HG03139 (cell line): ENCODE results near the gene JUND.
"Not testable (repeated sequence)": the region's sequence is repeated elsewhere in the genome, so short reads cannot be mapped to it uniquely, and the experiment has no call there.

ENCODE experiments used
- ATAC-seq: cut with Tn5 transposase; IDR thresholded peaks from one replicate; pipeline ENCODE4 v1.9.1; 2021; ENCODE audit not compliant: unreplicated experiment

The JUND gene

DNA sequence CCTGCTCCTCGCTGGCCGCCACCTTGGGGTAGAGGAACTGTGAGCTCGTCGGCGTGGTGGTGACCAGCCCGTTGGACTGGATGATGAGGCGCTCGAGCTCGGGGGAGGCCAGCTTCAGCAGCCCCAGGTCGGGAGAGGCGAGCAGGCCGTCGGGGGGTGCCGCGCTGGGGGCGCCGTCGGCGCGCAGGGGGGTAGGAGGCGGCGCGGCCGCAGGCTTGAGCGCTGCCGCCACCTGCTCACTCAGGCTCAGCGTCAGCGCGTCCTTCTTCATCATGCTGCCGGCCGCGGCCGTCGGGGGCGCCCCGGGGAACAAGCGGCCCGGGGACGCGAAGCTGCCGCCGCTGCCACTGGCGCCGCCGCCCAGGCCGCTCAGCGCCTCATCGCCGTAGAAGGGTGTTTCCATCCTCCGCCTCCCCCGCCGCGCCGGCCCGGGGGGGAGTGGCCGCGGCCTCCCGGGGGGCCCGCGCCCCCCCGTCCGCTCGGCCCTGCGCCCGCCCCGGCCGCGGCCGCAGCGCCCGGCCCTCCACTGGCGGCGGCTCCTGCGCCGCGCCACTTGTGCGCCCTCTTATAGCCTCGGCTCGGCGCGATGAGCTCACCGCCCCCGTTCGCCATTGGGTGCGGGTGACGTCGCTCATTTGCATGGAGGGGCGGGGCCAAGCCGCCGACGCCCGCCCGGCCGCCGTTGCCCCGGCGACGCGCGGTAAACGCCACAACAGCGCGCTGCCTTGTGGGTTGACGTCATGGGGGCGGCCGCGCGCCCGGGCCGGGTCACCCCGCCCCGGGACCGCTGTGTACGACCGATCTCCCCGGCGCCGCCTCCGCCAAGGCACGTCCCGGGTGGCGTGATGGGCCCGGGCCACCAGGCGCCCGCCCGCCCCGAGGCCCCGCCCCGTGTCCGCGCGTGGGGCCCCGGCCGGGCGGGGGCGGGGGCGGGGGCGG lies at the start of gene JUND:
TSS of gene JUND (minus strand) at position 541 of the 939 bp plus-strand sequence. CDS start at position 403, 138 bp downstream.
- peak; percentile 51 for ATAC-seq

DNA sequence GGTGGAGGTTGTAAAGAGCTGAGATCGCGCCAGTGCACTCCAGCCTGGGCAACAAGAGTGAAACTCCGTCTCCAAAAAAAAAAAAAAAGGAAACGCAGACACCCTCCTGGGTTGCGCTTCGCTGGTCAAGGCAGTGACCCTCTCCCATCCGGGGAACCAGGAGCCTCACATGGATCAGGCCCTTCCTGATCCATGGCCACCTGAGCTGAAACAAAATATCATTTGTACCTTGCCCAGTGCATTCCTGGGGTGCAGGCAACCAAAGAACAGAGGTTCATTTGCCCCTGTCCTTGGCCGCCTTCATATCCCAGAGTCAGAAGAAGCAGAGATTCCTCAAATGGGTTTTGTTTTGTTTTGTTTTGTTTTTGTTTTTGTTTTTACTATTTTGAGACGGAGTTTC lies 49.4 kb upstream of the JUND start:
- ATAC-seq = no peak

DNA sequence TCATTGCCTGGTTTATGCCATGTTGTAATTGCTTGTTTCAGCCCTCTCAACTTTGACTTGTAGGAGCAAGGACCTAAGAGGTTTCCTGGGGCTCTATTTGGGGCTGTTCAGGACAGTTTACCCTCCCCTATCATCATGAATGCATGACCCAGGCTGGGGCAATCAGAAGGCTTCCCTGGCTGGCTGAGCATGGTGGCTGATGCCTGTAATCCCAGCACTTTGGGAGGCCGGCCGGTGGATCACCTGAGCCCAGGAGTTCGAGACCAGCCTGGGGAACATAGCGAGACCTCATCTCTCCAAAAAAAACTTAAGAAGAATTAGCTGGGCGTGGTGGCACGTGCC lies 47.6 kb upstream of the JUND start:
- no peak for ATAC-seq

DNA sequence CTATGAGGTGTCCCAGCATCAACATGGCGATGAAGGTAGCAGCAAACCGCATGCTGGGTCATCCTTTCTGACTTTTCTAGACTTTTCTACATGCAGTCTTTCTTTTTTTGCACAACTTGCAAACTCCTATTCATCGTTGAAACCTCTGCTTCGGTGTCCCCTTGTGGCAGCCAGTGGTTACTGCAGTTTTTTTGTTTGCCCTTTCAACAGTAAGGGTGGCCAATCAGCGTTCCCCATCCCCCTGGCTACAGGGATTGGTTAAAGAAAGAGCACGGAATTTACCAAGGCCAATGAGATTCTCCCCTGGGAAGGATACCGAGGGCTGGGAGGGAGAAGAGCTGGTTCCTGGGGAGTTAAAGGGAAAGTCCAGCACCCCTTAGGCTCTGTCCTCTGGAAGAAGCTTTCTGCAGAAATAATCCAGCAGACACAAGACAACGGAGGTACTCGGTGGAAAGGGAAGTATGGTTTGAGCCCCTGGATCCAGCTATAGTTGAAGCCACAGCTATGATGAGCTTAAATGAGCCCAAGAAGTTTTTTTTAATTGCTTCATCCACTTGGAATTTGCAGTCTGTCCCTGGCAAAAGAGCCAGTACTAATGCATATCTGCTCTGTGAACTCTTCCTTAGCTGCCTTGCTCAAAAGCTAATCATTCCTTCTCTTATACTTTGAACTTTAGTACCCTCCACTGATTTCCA lies 47.1 kb upstream of the JUND start:
- ATAC-seq = peak; percentile 91

DNA sequence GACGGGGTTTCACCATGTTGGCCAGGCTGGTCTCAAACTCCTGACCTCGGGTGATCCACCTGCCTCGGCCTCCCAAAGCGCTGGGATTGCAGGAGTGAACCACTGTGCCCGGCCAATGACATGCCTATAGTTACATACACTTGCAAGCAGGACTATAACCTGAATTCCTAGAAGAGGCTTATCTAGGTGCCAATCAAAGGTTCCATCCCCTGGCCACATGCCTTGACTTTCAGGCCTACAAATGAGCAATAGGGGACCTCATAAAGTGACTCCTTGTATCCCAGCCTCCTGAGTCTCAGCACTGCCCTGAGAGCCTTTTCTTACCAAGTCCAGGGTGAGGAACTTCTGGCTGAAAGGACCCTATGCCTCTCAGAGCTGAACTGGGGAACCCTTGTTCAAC lies 45.4 kb upstream of the JUND start:
- ATAC-seq = no peak

DNA sequence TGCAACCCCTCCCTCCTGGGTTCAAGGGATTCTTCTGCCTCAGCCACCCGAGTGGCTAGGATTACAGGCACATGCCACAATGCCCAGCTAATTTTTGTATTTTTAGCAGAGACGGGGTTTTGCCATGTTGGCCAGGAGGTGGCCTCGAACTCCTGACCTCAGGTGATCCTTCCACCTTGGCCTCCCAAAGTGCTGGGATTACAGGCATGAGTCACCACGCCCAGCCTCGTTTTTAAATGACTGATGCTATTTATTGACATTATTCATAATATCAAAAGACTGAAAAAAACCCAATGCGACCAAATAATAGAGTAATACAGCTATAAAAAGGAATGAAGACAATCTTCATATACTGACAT lies 42.9 kb upstream of the JUND start:
- ATAC-seq = not testable (repeated sequence)

DNA sequence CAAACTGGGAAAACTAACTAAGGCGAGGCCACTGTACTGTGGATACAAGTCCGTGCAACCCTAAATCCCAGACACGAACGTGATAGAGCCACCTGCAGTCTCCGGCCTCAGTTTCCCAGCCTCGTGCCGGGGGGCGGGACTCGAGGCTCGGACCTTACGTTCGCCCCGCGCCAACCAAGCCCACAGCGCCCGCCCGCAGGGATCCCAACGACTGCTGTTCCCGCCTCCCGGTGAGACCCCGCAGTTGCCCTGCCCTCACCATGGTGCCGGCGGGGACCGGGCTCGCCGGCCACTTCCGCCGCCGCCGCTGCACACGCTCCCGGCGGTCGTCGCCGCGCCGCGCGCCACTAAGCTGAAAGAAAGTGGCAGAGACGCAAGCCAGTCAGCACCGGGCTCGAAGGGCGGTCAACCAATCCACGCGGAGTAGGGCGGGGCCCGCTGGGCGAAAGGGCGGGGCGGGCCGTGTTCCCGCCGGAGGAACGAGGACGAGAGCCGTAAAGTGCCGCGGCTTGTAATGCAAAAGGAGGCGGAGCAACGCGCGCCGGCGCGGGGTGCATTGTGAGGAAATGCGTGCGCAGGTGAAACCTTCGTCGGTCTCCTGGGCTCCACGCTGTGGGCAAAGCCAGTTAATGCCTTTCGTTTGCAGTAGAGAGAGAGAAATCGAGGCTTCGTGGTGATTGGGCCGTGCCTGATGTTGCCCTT lies 41.5 kb upstream of the JUND start, which contains the start of gene LSM4:
TSS of gene LSM4 (minus strand) at position 318 of the 702 bp plus-strand sequence. CDS start at position 262, 56 bp downstream.
- ATAC-seq = peak; percentile 90

DNA sequence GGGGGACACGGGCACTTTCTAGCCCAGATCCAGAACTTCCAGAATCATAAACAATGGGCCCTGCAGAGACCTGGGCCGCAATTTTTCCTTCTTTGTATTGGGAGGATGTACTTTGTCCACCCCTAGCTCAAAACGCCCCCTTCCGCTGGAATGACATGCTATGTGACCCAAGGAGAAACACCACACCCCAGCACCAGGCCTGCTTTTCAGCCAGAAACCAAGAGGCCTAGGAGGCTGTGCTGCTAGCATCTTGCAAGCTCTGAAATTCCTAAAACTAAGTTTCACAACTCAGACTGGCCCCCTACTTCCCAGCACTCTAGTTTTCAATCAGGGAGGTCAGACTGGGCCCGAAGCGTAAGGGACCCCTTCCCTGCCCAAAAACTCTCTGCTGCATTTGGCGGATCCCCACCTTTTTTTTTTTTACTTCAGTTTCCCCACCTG lies 40.9 kb upstream of the JUND start:
- ATAC-seq = no peak

DNA sequence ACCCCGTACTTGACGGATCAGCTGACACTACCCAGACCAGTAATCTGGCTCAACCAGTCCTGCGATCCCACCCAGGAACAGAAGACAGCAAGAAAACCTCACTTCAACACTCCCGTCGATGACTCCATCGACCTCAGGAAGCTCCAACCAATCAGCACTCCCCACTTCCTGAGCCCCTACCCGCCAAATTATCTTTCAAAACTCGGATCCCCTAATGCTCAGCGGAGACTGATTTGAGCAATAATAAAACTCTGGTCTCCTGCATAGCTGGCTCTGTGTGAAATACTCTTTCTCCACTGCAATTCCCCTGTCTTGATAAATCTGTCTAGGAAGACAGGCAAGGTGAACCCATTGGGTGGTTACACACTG lies 40.3 kb upstream of the JUND start:
- ATAC-seq = no peak

DNA sequence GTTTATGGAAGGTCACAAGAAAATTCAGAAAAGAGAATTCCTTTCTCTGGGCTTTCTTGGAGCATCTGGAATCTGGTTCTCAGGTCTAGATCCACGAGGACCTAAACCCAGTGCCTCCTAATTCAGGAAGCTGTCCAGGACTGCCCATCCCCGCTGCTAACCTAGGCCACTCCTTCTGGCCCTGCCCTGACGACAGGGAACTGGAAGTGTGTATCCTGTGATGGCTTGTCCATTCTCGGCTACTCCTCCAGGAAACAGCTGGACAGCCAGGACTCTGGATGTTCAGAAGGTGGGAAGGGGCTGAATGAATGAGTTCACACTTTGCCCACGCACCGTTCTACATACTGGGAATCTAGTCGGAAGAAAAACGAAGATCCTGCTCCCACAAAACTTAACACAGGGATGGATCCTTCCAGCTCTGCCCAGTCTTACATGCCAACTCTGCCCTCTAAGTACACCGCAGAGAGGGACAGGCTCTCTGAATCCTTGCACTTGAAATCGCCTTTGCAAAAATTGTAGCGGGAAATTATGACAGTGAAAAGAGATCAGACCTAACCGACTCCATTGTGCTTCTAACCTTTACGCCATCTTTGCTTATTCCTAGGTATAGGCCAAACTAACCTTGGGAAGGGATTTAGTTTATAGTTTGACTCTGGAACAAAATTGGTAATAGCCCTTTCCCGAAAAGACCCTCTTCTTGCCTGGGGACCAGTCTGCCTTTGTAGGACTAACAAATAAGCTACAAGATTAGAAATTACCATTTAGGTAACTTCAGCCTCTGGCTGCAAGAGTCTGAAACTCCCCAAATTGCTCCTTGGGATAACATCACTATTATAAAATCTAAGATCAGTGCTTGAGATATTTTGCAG lies 39.7 kb upstream of the JUND start:
- ATAC-seq = no peak

DNA sequence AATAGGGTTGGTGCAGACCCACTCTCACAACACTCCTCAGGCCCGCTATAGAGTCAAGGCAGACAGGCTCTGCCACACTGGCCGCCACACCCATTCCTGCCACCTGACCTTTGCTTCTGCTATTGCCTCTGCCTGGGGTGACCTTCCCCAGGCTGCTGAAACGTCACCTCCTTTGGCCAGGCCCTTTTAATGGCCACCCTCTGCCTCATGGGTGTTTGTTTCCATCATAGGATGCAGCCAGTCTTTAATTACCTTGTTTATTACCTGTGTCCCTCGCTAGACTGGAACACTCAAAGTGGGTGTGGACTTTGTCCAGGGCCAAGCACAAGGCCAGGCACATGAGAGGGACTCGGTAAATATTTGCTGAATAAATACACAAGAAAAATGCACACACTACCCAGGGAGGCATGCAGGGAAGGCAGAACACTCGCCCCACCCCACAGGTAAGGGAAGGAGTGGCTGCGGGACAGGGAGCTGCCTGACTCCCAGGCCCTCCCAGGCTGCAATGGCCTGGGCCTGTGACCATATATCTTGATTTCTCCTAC lies 38.2 kb upstream of the JUND start:
- ATAC-seq = no peak

DNA sequence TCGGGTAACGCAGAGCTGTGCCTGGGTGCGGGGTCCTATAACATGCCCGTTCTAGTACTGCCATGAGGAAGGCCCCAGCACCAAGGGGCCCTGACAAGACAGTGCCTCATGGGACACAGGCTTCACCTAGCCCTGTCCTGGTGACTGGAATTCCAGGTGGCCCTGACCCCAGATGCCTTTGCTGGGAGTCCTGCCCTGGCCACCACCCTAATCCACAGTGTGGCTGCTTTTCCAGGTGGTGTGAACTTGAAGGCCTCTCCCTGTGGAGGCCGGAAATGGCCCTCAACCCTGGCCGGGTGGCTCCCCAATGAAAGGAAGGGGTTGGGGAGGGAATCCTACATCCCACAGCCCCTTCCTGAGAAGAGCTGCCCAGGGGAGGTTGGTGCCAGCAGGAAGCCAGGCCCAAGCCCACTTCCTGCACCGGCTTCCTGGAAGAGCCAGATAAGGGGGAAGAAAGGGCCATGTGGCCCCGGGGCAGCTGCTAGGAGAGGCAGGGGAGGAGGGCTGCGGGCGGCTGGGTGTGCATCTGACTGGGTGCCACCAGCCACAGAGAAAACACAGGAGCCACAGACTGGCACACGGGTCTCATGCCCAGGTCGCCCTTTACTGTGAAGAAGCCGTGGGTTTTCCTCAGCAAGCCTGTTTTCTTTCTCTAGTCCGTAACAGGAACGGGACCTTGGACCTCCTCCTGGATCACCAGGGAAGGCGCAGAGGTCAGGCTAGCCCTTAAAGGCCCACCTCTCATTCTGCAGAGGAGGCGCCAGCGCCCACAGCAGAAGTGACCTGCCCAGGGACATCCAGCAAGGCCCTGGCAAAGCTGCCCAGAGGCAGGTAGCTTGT lies 36.8 kb upstream of the JUND start:
- no peak for ATAC-seq

DNA sequence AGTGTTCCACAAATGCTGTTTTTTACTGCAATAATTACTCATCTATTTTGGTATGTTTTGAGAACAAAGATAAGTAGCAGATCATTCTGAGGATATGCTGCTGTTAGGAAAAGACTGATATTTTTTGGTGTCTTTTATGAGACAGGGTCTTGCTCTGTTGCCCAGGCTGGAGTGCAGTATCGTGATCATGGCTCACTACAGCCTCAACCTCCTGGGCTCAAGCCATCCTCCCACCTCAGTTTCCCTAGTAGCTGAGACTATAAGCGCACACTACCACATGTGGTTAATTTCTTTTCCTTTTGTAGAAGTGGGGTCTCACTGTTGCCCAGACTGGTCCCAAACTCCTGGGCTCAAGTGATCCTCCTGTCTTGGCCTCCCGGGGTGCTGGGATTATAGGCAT lies 32.0 kb upstream of the JUND start:
- no peak for ATAC-seq

DNA sequence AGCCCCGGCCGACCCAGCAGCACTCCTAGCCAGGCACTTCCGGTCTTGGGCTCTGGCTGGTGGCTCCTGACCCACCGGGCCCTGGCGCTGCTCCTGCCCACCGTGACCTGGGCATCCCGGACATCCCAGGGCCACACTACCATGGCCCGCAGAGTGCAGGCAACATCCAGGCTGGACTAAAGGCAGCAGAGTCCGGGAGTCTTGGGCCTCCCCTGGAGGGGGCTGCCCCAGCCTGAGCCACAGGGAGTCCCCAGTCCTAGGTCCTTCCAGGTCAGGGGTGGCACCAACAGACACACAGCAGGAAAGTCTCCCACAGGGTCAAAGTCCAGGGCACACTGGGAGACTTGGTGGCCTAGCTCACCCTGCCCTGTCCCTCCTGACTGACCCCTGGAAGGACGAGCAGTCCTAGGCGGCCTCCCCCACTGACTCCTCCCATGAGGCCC lies 30.7 kb upstream of the JUND start:
- no peak for ATAC-seq

DNA sequence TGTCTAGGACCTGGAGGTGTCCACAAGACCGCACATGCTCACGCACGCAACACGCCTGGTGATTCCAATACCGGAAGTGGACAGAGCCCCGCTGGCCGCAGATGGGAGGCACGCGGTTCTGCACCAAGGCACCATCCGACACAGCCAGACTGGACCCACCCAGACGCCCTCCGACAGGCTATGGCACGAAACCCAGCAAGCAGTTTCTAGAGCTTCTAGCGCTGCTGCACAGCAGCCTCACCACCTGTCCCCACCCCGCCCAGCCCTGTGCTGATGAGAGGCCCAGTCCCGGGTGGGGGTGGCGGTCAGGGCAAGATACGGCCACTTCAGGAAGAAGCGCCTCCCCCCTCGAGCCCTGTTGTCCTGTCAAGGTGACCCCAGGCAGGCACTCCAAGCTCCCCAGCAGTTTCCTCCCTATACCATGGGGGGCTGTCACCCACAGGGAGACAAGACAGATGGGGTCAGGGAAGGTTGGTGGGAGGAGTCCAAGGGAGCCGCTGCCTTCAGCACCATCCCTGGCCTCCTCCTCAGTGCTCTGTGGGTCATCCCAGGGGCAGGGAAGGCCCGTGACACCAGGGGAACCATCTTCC lies 30.2 kb upstream of the JUND start:
- no peak for ATAC-seq

DNA sequence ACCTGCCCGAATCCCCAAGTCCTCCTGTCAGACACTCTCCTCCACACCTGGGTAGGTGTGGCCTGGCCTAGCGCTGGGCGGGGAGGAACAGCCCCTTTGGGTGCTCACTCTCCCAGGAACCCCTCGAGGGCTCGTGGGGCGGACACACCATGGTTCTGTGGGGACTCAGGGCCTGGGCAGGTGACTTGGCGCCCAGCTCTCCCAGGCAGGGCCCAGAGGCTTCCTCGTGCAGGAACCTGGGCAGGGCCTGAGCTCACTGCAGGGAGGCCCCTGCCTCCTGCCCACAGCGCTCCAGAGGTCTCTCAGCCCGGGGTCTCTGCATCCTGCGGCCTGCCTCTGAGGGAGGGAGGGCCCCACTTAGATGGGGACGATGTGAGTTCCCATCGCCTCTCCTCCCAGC lies 29.5 kb upstream of the JUND start:
- no peak for ATAC-seq

DNA sequence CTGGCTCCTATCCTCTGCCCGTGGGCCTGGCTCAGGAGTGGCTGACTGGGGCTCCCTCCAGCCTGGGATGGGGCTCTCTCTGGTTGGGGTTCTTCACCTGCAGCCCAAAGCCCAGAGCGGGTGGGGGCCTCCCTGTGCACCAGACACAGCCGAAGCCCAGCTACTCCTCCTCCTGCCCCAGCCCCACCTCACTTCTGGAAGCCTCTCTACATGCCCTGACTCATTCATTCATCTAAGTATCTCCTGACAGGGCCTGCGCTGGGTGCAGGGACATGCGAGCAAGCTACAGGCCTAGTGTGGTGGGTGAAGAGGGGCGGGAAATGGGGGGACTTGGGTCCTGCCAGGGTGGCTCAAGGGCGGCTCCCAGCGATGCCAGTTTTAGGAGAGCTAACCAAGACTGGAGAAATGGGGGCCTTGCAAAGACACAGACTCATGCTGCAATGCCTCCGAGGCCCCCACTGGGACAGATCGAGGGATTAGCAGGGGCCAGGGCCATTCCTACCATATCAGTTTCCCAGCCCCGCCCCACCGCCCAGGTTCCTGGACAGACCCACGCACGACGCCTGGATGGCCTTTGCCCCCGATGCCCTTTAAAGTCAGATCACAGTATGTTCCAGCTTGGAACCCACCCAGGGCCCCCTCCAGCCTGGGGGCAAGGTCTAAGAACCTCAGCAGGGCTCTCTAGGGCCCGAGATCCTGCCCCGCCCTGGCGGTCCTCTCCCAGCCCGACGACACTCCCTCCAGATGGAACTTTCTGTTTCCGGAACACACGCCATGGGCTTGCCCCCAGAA lies 28.9 kb upstream of the JUND start:
- ATAC-seq = no peak

DNA sequence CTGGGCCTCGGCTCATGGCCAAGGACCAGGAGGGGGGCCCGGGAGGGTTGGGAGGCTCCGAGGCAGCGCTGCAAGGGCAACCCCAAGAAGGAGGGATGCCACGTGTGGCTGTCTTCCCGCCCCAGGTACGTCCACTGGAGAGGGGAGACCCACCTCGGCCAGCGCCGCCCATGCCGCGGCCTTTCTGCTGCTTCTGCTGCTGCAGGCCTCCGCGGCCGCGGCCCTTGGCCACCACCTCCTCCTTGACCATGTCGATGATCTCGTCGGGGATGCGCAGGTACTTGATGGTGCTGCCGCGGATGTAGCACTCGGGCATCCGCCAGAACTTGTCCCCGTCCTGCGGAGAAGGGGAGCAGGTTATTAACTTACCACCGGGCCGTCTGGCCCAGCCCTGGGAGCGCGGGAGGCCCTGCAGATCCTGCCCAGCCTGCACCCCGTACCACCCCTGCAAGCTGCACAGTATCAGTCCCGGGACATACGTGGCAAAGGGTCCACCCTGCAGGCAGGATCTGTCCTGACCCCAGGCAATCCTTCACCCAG lies 28.2 kb upstream of the JUND start:
- ATAC-seq = no peak
